Measurements from ENCODE around the gene LSM7. TPM values are rescaled to one million over a fixed set of nuclear protein-coding genes. Genes with fewer than 3 reads are reported as not detected.

The LSM7 gene
- total RNA-seq, 2 donors from 2014 or later, result 45.7 to 69.9 TPM

- ATAC-seq (no peak), DNase-seq (no peak)
- Histone ChIP-seq H3K9me3 (no peaks in the 10 kb centered on the region), H3K27ac (no peak overlapping the region), H3K27me3 (no peaks in the 10 kb centered on the region), H3K4me3 (no peak overlapping the region), H3K36me3 (replicated peaks in 1 of 2; ENCODE audit: insufficient read depth in 1 of 2, low read depth in 2 of 2) (no peaks in the 10 kb centered on the region), H3K4me1 (no peaks in the 10 kb centered on the region)
- 42 to 47% methylated on average over 11 of the region's 11 CpGs for WGBS, 2 donors
- intact Hi-C loops (cut with DNase I), result no loop called here
- TF ChIP-seq CTCF (IDR thresholded peaks at IDR 0.05), result no peak
- no peak for TF ChIP-seq POLR2A (IDR thresholded peaks at IDR 0.05)
Observed at GRCh38 chr19:2372076-2372612, 43.8 kb upstream of the LSM7 start.

GRCh38 chr19:2371656-2372055 lies 43.3 kb upstream of the LSM7 start:
- 71 to 77% methylated on average over 10 to 16 of the region's 16 CpGs for WGBS, 2 donors
- Histone ChIP-seq H3K27me3 (no peaks in the 10 kb centered on the region), H3K4me3 (no peak overlapping the region), H3K27ac (no peak overlapping the region), H3K9me3 (no peaks in the 10 kb centered on the region), H3K36me3 (replicated peaks in 1 of 2; ENCODE audit: insufficient read depth in 1 of 2, low read depth in 2 of 2) (no peaks in the 10 kb centered on the region), H3K4me1 (no peaks in the 10 kb centered on the region)
- intact Hi-C loops (cut with DNase I), result no loop called here
- ATAC-seq (no peak), DNase-seq (no peak)
- TF ChIP-seq POLR2A (IDR thresholded peaks at IDR 0.05), result no peak
- TF ChIP-seq CTCF (IDR thresholded peaks at IDR 0.05), result no peak

GRCh38 chr19:2365201-2365970 lies 37.0 kb upstream of the LSM7 start:
- Histone ChIP-seq H3K4me1 (no peaks in the 10 kb centered on the region), H3K27me3 (peaks cover 0 to 10% of the 10 kb centered on the region in 2 donors), H3K36me3 (replicated peaks in 1 of 2; ENCODE audit: insufficient read depth in 1 of 2, low read depth in 2 of 2) (no peaks in the 10 kb centered on the region), H3K4me3 (no peak overlapping the region), H3K27ac (no peak overlapping the region), H3K9me3 (no peaks in the 10 kb centered on the region)
- no peak for ATAC-seq
- no peak for DNase-seq
- TF ChIP-seq POLR2A (IDR thresholded peaks at IDR 0.05) (no peak), CTCF (IDR thresholded peaks at IDR 0.05) (no peak)
- intact Hi-C loops (cut with DNase I), result no loop called here
- WGBS, 2 donors, result 55 to 78% methylated on average over 10 of the region's 10 CpGs

GRCh38 chr19:2363419-2363818 lies 35.0 kb upstream of the LSM7 start:
- WGBS, 2 donors, result 61 to 65% methylated on average over 12 to 16 of the region's 17 CpGs
- no peak for TF ChIP-seq POLR2A (IDR thresholded peaks at IDR 0.05)
- TF ChIP-seq CTCF (IDR thresholded peaks at IDR 0.05), result no peak
- ATAC-seq (no peak), DNase-seq (no peak)
- Histone ChIP-seq H3K9me3 (no peaks in the 10 kb centered on the region), H3K27me3 (peaks cover 0 to 10% of the 10 kb centered on the region in 2 donors), H3K4me1 (no peaks in the 10 kb centered on the region), H3K4me3 (no peak overlapping the region), H3K27ac (no peak overlapping the region), H3K36me3 (replicated peaks in 1 of 2; ENCODE audit: insufficient read depth in 1 of 2, low read depth in 2 of 2) (no peaks in the 10 kb centered on the region)
- intact Hi-C loops (cut with DNase I), result no loop called here

GRCh38 chr19:2362970-2363300 lies 34.5 kb upstream of the LSM7 start:
- DNase-seq (no peak), ATAC-seq (no peak)
- Histone ChIP-seq H3K27me3 (peaks cover 0 to 10% of the 10 kb centered on the region in 2 donors), H3K36me3 (replicated peaks in 1 of 2; ENCODE audit: insufficient read depth in 1 of 2, low read depth in 2 of 2) (no peaks in the 10 kb centered on the region), H3K27ac (no peak overlapping the region), H3K4me3 (no peak overlapping the region), H3K4me1 (no peaks in the 10 kb centered on the region), H3K9me3 (no peaks in the 10 kb centered on the region)
- TF ChIP-seq POLR2A (IDR thresholded peaks at IDR 0.05), result no peak
- TF ChIP-seq CTCF (IDR thresholded peaks at IDR 0.05), result no peak
- intact Hi-C loops (cut with DNase I), result no loop called here
- whole genome bisulfite sequencing, 2 donors, result 72 to 81% methylated on average over 8 to 15 of the region's 15 CpGs
